ENCODE data around the gene FOXJ3.

The FOXJ3 gene

GRCh38 chr1:42305639-42306038 is 29.4 kb downstream of the FOXJ3 start:
- in situ Hi-C loops (cut with HindIII; ENCODE audit: low sequenced_read_pairs): no loop called here
- TF ChIP-seq, protein P1, sequence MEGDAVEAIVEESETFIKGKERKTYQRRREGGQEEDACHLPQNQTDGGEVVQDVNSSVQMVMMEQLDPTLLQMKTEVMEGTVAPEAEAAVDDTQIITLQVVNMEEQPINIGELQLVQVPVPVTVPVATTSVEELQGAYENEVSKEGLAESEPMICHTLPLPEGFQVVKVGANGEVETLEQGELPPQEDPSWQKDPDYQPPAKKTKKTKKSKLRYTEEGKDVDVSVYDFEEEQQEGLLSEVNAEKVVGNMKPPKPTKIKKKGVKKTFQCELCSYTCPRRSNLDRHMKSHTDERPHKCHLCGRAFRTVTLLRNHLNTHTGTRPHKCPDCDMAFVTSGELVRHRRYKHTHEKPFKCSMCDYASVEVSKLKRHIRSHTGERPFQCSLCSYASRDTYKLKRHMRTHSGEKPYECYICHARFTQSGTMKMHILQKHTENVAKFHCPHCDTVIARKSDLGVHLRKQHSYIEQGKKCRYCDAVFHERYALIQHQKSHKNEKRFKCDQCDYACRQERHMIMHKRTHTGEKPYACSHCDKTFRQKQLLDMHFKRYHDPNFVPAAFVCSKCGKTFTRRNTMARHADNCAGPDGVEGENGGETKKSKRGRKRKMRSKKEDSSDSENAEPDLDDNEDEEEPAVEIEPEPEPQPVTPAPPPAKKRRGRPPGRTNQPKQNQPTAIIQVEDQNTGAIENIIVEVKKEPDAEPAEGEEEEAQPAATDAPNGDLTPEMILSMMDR (IDR thresholded peaks at IDR 0.05; ENCODE audit: low read depth, low read length): no peak
- H3K4me3 ChIP-seq (ENCODE audit: low read depth, low read length): no peak overlapping the region
- DNase-seq (ENCODE audit: low read depth, low spot score): no peak

DNA sequence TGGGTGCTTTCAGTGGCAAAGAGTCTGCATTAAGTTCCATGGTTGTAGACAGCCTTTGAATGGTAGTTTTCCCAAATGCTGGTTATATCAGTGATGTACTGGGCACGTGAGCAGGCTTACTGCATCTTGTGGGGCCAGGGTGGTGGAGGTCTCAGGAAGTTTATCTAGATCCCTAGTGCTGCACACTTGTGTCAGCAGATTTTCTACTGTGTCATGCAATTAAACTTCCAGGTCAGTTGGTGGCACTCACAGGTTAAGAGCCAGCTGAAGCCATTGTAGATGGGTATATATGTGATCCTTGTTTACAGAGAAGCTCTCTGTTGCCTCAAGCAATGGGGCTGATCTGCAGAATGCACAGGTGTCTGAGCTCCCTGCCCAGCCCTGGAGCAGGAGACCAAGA is 33.0 kb downstream of the FOXJ3 start:
- DNase-seq (ENCODE audit: low read depth, low spot score): no peak
- TF ChIP-seq, protein P1 (IDR thresholded peaks at IDR 0.05; ENCODE audit: low read depth, low read length): no peak
- H3K4me3 ChIP-seq (ENCODE audit: low read depth, low read length): no peak overlapping the region
- in situ Hi-C loops (cut with HindIII; ENCODE audit: low sequenced_read_pairs): no loop called here

GRCh38 chr1:42298520-42298919 is 36.5 kb downstream of the FOXJ3 start:
- TF ChIP-seq, protein P1 (IDR thresholded peaks at IDR 0.05; ENCODE audit: low read depth, low read length): no peak
- no peak overlapping the region for H3K4me3 ChIP-seq (ENCODE audit: low read depth, low read length)
- in situ Hi-C loops (cut with HindIII; ENCODE audit: low sequenced_read_pairs): no loop called here
- no peak for DNase-seq (ENCODE audit: low read depth, low spot score)

DNA sequence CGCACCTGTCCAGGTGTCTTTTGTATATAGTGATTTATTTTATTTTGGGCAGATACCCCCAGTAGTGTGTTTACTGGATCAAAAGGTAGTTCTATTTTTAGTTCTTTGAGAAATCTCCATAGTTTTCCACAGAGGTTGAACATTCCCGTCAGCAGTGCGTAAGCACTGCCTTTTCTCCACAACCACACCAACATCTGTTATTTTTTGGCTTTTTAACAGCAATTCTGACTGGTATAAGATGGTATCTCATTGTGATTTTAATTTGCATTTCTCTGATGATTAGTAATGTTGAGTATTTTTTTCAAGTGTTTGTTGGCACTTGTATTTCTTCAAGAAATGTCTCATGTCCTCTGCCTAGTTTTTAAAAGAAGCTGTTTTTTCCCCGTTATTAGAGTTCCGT is 39.2 kb downstream of the FOXJ3 start:
- TF ChIP-seq, protein P1 (IDR thresholded peaks at IDR 0.05; ENCODE audit: low read depth, low read length): no peak
- in situ Hi-C loops (cut with HindIII; ENCODE audit: low sequenced_read_pairs): no loop called here
- H3K4me3 ChIP-seq (ENCODE audit: low read depth, low read length): no peak overlapping the region
- DNase-seq (ENCODE audit: low read depth, low spot score): no peak

GRCh38 chr1:42290130-42290529 is 44.9 kb downstream of the FOXJ3 start:
- DNase-seq (ENCODE audit: low read depth, low spot score): no peak
- TF ChIP-seq, protein P1 (IDR thresholded peaks at IDR 0.05; ENCODE audit: low read depth, low read length): no peak
- in situ Hi-C loops (cut with HindIII; ENCODE audit: low sequenced_read_pairs): no loop called here
- H3K4me3 ChIP-seq (ENCODE audit: low read depth, low read length): no peak overlapping the region

- in situ Hi-C loops (cut with HindIII; ENCODE audit: low sequenced_read_pairs): no loop called here
- H3K4me3 ChIP-seq (ENCODE audit: low read depth, low read length): no peak overlapping the region
- TF ChIP-seq, protein P1 (IDR thresholded peaks at IDR 0.05; ENCODE audit: low read depth, low read length): no peak
- no peak for DNase-seq (ENCODE audit: low read depth, low spot score)
Measured at GRCh38 chr1:42288311-42288985, 46.6 kb downstream of the FOXJ3 start.

Measured in astrocyte of the spinal cord (primary cell).